Amniotic epithelial cell (primary cell): ENCODE results near the gene SRCAP.
"Not testable (repeated sequence)": the region's sequence is repeated elsewhere in the genome, so short reads cannot be mapped to it uniquely, and the experiment has no call there.

Experiments used
- DNase-seq: peaks from one replicate; pipeline ENCODE4 v3.0.0-alpha.2; 2010; ENCODE audit warnings: low read depth

The SRCAP gene

GRCh38 chr16:30698139-30698815 is 694 bp upstream of the SRCAP start:
- DNase-seq, result peak; percentile 94

DNA sequence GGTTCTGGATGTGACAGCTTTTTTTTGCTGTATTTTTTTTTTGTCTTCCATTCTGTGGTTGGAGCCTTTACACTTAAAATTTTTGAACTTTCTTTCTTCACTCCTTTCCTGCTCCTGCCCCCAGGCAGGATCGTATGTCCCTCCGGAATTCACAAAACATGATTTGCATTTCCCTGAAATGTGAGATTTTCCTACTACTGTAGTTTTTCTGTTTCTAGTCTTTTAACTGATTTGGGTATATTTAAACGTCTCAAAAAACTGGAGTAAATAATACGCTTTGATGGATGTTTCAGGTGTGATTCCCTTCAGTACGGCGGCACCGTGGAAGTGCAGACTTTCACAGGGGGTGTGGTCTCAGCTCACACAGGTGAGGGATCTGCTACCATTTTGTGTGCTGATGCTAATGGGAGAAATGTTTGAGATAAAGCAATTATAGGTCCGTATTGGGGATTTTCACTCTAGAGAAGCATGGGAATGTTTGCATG is 686 bp downstream of the SRCAP start:
- DNase-seq, result no peak

- peak; percentile 81 for DNase-seq
Observed at GRCh38 chr16:30700491-30700890, 1.5 kb downstream of the SRCAP start.

- no peak for DNase-seq
Observed at GRCh38 chr16:30700971-30701370, 2.0 kb downstream of the SRCAP start.

GRCh38 chr16:30703071-30703470 is 4.1 kb downstream of the SRCAP start:
- DNase-seq, result not testable (repeated sequence)

- no peak for DNase-seq
Observed at GRCh38 chr16:30703971-30704370, 5.0 kb downstream of the SRCAP start.

DNA sequence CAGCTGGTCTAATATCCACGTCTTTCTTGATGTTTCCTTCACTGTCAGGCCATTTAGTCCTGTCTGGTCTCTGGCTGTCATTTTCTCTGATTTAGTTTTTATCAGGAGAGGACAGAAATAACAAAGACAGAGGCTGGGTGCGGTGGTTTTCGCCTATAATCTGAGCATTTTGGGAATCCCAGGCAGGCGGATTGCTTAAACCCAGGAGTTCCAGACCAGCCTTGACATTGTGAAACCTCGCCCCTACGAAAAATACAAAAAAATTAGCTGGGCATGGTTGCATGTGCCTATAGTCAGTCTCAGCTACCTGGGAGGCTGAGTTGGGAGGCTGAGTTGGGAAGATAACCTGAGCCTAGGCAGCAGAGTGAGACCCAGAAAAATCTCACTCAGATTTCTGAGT is 7.1 kb downstream of the SRCAP start:
- no peak for DNase-seq

DNA sequence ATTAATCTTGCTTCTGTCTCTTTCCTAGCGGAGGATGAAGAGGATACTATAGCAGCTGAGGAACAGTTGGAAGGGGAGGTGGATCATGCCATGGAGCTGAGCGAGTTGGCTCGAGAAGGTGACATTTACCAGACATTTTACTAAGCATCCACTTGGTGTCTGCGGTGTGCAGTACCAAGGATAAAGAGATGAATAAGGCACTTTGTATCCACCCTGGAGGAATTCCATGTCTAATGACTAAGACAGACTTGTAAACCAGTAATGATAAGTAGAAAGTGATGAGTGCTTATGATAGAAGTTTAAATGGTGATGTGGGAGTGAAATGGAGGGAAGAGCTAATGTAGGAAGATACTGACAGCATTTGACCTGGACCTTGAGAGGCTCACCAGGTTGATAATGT is 12.0 kb downstream of the SRCAP start:
- peak; percentile 96 for DNase-seq

GRCh38 chr16:30711712-30712111 is 12.7 kb downstream of the SRCAP start:
- no peak for DNase-seq

GRCh38 chr16:30715750-30716445 is 16.9 kb downstream of the SRCAP start:
- DNase-seq, result peak; percentile 94

- no peak for DNase-seq
Observed at GRCh38 chr16:30720086-30720485, 21.1 kb downstream of the SRCAP start.

- no peak for DNase-seq
Observed at GRCh38 chr16:30720694-30721093, 21.7 kb downstream of the SRCAP start.

GRCh38 chr16:30721167-30721566 is 22.2 kb downstream of the SRCAP start:
- no peak for DNase-seq

- no peak for DNase-seq
Observed at GRCh38 chr16:30721606-30722005, 22.6 kb downstream of the SRCAP start.

- no peak for DNase-seq
Observed at GRCh38 chr16:30722443-30722842, 23.5 kb downstream of the SRCAP start.

- no peak for DNase-seq
Observed at GRCh38 chr16:30722916-30723315, 23.9 kb downstream of the SRCAP start.

DNA sequence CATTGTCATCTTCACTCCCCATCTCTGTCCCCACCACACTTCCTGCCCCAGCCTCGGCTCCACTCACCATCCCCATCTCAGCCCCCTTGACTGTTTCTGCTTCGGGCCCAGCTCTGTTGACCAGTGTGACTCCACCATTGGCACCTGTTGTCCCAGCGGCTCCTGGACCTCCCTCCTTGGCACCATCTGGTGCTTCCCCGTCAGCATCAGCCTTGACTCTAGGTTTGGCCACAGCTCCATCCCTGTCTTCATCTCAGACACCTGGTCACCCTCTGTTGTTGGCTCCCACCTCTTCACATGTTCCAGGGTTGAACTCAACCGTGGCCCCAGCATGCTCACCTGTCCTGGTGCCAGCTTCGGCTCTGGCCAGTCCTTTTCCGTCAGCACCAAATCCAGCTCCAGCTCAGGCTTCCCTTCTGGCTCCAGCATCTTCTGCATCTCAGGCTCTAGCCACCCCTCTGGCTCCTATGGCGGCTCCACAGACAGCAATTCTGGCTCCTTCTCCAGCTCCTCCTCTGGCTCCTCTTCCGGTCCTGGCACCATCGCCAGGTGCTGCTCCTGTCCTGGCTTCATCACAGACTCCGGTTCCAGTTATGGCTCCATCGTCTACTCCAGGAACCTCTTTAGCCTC is 24.9 kb downstream of the SRCAP start:
- DNase-seq, result no peak

GRCh38 chr16:30724641-30725417 is 25.9 kb downstream of the SRCAP start:
- no peak for DNase-seq

DNA sequence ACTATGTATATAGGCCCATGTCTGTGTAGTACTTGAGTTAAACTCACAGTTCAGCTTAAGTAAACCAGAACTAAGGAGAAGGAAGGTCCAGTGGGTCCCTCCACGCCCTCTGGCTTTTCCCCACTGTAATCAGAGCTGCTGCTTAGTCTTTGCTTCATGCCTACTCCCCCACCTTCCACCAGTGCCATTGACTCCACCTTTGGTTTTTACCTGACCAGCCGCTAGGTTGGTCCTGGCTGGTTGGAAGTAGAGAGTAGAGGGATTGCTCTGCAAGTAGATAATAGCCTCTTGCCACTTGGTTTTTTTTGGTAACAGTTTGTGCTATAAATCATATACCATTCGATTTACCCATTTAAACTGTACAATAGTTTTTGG is 26.4 kb downstream of the SRCAP start:
- DNase-seq, result no peak

DNA sequence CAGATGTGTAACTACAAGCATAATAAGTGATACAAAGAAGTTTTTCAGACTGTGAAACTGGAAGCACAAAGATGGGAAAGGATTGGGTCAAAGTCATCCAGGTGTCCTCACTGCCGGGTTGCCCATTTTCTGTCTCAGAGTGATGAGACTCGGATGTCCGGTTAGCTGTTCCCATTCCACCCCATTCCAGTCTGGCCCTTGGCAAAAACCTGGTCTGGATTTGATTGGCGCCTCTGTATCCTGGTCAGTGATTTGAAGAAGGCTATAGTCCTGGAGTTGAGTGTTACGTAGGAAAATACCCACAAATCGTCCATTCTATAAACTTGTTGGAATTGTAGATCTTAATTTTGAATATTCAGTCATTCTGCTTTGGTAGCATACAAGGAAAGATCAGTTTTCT is 29.4 kb downstream of the SRCAP start:
- no peak for DNase-seq

GRCh38 chr16:30728899-30729672 is 30.1 kb downstream of the SRCAP start:
- DNase-seq, result no peak

DNA sequence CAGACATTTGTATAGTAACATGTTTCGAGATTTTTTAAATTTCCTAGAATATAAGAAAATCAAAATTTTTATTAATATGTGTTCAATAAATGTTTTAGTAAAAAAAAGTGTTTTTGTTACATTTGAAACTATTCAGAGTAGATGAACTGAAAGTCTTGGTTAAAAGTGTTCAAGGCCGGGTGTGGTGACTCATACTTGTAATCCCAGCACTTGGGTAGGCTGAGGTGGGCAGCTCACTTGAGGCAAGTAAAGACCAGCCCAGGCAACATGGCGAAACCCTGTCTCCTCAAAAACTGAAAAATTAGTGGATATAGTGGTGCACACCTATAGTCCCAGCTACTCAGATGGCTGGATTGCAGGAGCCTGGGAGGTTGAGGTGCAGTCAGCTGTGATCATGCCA is 32.4 kb downstream of the SRCAP start:
- peak; percentile 73 for DNase-seq
